Lower leg skin (tissue), 4 donors: ENCODE data around the gene DHX8. TPM values are rescaled to one million over a fixed set of nuclear protein-coding genes. Genes with fewer than 3 reads are reported as not detected.

ENCODE experiments used
- DNase-seq, 2 donors: peaks; one replicate each; pipeline ENCODE4 v3.0.0-alpha.2; 2019; ENCODE audit warnings: low spot score in 2 of 2
- H3K4me3 ChIP-seq: fragments of 200-600 bp; sonication (generic); 2 replicates; pipeline ENCODE4 v1.5.1; 2017; ENCODE audit warnings: mild to moderate bottlenecking, low read depth; ENCODE audit not compliant: poor library complexity, severe bottlenecking
- CTCF ChIP-seq, 3 donors: fragments of 450-650 bp; IDR thresholded peaks; one replicate each; pipeline ENCODE4 v1.5.1; 2016; ENCODE audit warnings: antibody characterized with exemption in 3 of 3, mild to moderate bottlenecking in 3 of 3, moderate library complexity in 2 of 3
- POLR2A ChIP-seq, 2 donors: fragments of 450-650 bp; IDR thresholded peaks; one replicate each; pipeline ENCODE4 v1.6.1; 2016 to 2017; ENCODE audit warnings: antibody characterized with exemption in 2 of 2, mild to moderate bottlenecking in 1 of 2, moderate library complexity in 1 of 2
- WGBS, 2 donors: methylation state at CpG; one replicate each; pipeline ENCODE4 v1.1.5; 2018; 5-methylcytosine and 5-hydroxymethylcytosine counted together
- intact Hi-C: fragments of 100-400 bp; cut with DNase I; formaldehyde crosslinking; loops from one replicate; pipeline ENCODE4 v1.15.0; 2023; ENCODE audit warnings: low total_unique reads
- total RNA-seq, 4 donors: library from RNA; depleted of rRNA; stranded (reverse); fragments of >200 nt; gene quantifications; one replicate each; pipeline ENCODE4 v1.1.0, GENCODE V29; 2016

The DHX8 gene
- total RNA-seq, 4 donors from 2014 or later = 35.7 to 60.3 (median 44.0) TPM

GRCh38 chr17:43563600-43564594 is 80.1 kb downstream of the DHX8 start:
- no peak overlapping the region for H3K4me3 ChIP-seq
- no peak for DNase-seq
- intact Hi-C loops = no loop called here
- 65 to 68% methylated on average over 15 of the region's 15 CpGs for WGBS, 2 donors
- TF ChIP-seq CTCF (IDR thresholded peaks at IDR 0.05) = no peak
- no peak for TF ChIP-seq POLR2A (IDR thresholded peaks at IDR 0.05)

GRCh38 chr17:43568506-43569082 is 84.8 kb downstream of the DHX8 start:
- H3K4me3 ChIP-seq = no peak overlapping the region
- intact Hi-C loops = no loop called here
- TF ChIP-seq CTCF (IDR thresholded peaks at IDR 0.05) = no peak
- TF ChIP-seq POLR2A (IDR thresholded peaks at IDR 0.05) = no peak
- no peak for DNase-seq
- 91% methylated on average over 5 of the region's 5 CpGs for WGBS, 2 donors

- intact Hi-C loops = loop anchor here (10.0 kb wide), 1 partner anchor 184 kb away; the partner anchor contains the start of gene SOST
- 84 to 88% methylated on average over 3 of the region's 3 CpGs for WGBS, 2 donors
- TF ChIP-seq CTCF (IDR thresholded peaks at IDR 0.05) = no peak
- no peak for TF ChIP-seq POLR2A (IDR thresholded peaks at IDR 0.05)
- no peak overlapping the region for H3K4me3 ChIP-seq
- DNase-seq = no peak
Observed at GRCh38 chr17:43570518-43570928, 86.7 kb downstream of the DHX8 start.

- WGBS, 2 donors = 78 to 81% methylated on average over 5 of the region's 5 CpGs
- no peak overlapping the region for H3K4me3 ChIP-seq
- TF ChIP-seq CTCF (IDR thresholded peaks at IDR 0.05) (no peak), POLR2A (IDR thresholded peaks at IDR 0.05) (no peak)
- no peak for DNase-seq
- intact Hi-C loops = loop anchor here (10.0 kb wide), 1 partner anchor 182 kb away; the partner anchor contains the start of gene SOST
Observed at GRCh38 chr17:43572368-43572980, 88.7 kb downstream of the DHX8 start.

- no peak for DNase-seq
- intact Hi-C loops = loop anchor here (2.0 to 10.0 kb wide), 2 partner anchors 103 to 181 kb away; partner anchors contain the start of gene SOST
- TF ChIP-seq CTCF (IDR thresholded peaks at IDR 0.05) = no peak
- no peak for TF ChIP-seq POLR2A (IDR thresholded peaks at IDR 0.05)
- 58 to 66% methylated on average over 7 of the region's 7 CpGs for WGBS, 2 donors
- no peak overlapping the region for H3K4me3 ChIP-seq
Observed at GRCh38 chr17:43573579-43574321, 90.0 kb downstream of the DHX8 start.
